H1 (cell line): ENCODE measurements around the gene CCDC102A. TPM values are rescaled to one million over a fixed set of nuclear protein-coding genes. Genes with fewer than 3 reads are reported as not detected.
A peak's percentile ranks its signal among the peaks of the same experiment; 100 is the strongest.

Source experiments
- CTCF ChIA-PET: fragments of 300-600 bp; sonication (Branson Sonifier 250); formaldehyde crosslinking; loops from one replicate; lab custom pipeline; 2021; ENCODE audit not compliant: partially characterized antibody; lab: Charles Lee
- POLR2A ChIA-PET: fragments of 300-600 bp; sonication (Branson Sonifier 250); formaldehyde crosslinking; loops from one replicate; lab custom pipeline; 2021; ENCODE audit warnings: inconsistent platforms; ENCODE audit not compliant: partially characterized antibody; lab: Charles Lee
- DNase-seq, 2 experiments: peaks; one replicate each; pipeline versions ENCODE4 v3.0.0 to v3.0.0-alpha.2; 2010 to 2022; ENCODE audit warnings: low spot score in 2 of 2, low read depth in 1 of 2, mixed read lengths in 1 of 2
- FAIRE-seq: peaks from 2 replicates; lab custom pipeline; 2011; peaks lifted over from hg19 to GRCh38; lab: Jason Lieb, UNC
- H2AFZ ChIP-seq: 2 replicates; pipeline ENCODE4 v1.8.1; 2012; ENCODE audit warnings: low read length, inconsistent platforms
- H2AK5ac ChIP-seq: 2 replicates; pipeline ENCODE4 v1.6.1; 2013; ENCODE audit warnings: low read depth, low read length
- H2BK120ac ChIP-seq: replicated peaks from 2 replicates; pipeline ENCODE3; 2013; ENCODE audit warnings: low read depth, low read length, inconsistent platforms
- H2BK12ac ChIP-seq: 2 replicates; pipeline ENCODE4 v1.6.1; 2013; ENCODE audit warnings: low read depth, low read length
- H2BK15ac ChIP-seq: 2 replicates; pipeline ENCODE4 v1.6.1; 2013; ENCODE audit warnings: low read length
- H2BK20ac ChIP-seq: 2 replicates; pipeline ENCODE4 v1.6.1; 2013; ENCODE audit warnings: low read length
- H2BK5ac ChIP-seq: 2 replicates; pipeline ENCODE4 v1.6.1; 2013; ENCODE audit warnings: low read depth, low read length
- H3K14ac ChIP-seq: 2 replicates; pipeline ENCODE4 v1.6.1; 2013; ENCODE audit warnings: inconsistent platforms; ENCODE audit not compliant: insufficient read length
- H3K18ac ChIP-seq: 2 replicates; pipeline ENCODE4 v1.6.1; 2013; ENCODE audit warnings: low read length; ENCODE audit errors: extremely low read depth
- H3K23ac ChIP-seq: 2 replicates; pipeline ENCODE4 v1.6.1; 2013; ENCODE audit warnings: inconsistent platforms; ENCODE audit not compliant: insufficient read length
- H3K23me2 ChIP-seq: 2 replicates; pipeline ENCODE4 v1.6.1; 2013; ENCODE audit warnings: low read depth, low read length
- H3K27ac ChIP-seq: 2 replicates; pipeline ENCODE4 v1.6.1; 2011; ENCODE audit warnings: low read depth, low read length, inconsistent platforms
- H3K27me3 ChIP-seq, 4 experiments: replicated peaks in 1 of 4; 1 replicate in 1 of 4; 2 replicates in 3 of 4; pipeline versions ENCODE4 v1.6.1 to v1.8.1; 2011 to 2013; ENCODE audit warnings: low read length in 3 of 4, mild to moderate bottlenecking in 3 of 4, inconsistent platforms in 2 of 4, mixed read lengths in 2 of 4, moderate library complexity in 1 of 4; ENCODE audit not compliant: control insufficient read depth in 3 of 4, insufficient read depth in 3 of 4; ENCODE audit errors: extremely low read depth in 1 of 4
- H3K36me3 ChIP-seq, 4 experiments: 2 replicates each; pipeline versions ENCODE4 v1.6.1 to v1.8.1; 2011 to 2013; ENCODE audit warnings: mild to moderate bottlenecking in 4 of 4, low read length in 3 of 4, moderate library complexity in 2 of 4, control low read depth in 1 of 4, inconsistent platforms in 1 of 4; ENCODE audit not compliant: insufficient read depth in 4 of 4, control insufficient read depth in 2 of 4
- H3K4ac ChIP-seq: replicated peaks from 2 replicates; pipeline ENCODE3; 2013; ENCODE audit warnings: low read length, low read depth, mixed read lengths, inconsistent platforms; ENCODE audit not compliant: insufficient read length
- H3K4me1 ChIP-seq, 4 experiments: replicated peaks in 1 of 4; 1 replicate in 1 of 4; 2 replicates in 3 of 4; pipeline versions ENCODE4 v1.6.1 to v1.8.1; 2011 to 2013; ENCODE audit warnings: low read length in 3 of 4, inconsistent platforms in 2 of 4, mixed read lengths in 1 of 4; ENCODE audit not compliant: insufficient read depth in 4 of 4, control insufficient read depth in 3 of 4
- H3K4me2 ChIP-seq, 2 experiments: 2 replicates each; pipeline versions ENCODE4 v1.6.1 to v1.8.1; 2011 to 2013; ENCODE audit warnings: low read depth in 2 of 2, low read length in 2 of 2, control low read depth in 1 of 2, inconsistent platforms in 1 of 2, mild to moderate bottlenecking in 1 of 2; ENCODE audit not compliant: insufficient read depth in 1 of 2
- H3K4me3 ChIP-seq, 4 experiments: fragments of 200-600, 300-600 bp in 1 of 4; sonication (generic), shearing (Covaris generic), sonication (Bioruptor Twin) in 1 of 4; 2 replicates each; pipeline versions ENCODE4 v1.5.1 to v1.8.1; 2011 to 2016; ENCODE audit warnings: low read length in 4 of 4, low read depth in 3 of 4, control low read depth in 2 of 4, inconsistent platforms in 2 of 4, mild to moderate bottlenecking in 2 of 4, mixed read lengths in 1 of 4, moderate library complexity in 1 of 4; ENCODE audit not compliant: insufficient read depth in 2 of 4; ENCODE audit errors: extremely low read depth in 1 of 4
- H3K56ac ChIP-seq: replicated peaks from 2 replicates; pipeline ENCODE3; 2013; ENCODE audit warnings: low read depth, mild to moderate bottlenecking, mixed read lengths, low read length, inconsistent platforms; ENCODE audit not compliant: insufficient read length
- H3K79me1 ChIP-seq: 2 replicates; pipeline ENCODE4 v1.6.1; 2013; ENCODE audit warnings: low read depth, low read length, control low read depth
- H3K79me2 ChIP-seq, 2 experiments: 2 replicates each; pipeline versions ENCODE4 v1.6.1 to v1.8.1; 2012 to 2013; ENCODE audit warnings: low read length in 2 of 2, mild to moderate bottlenecking in 2 of 2, inconsistent platforms in 1 of 2; ENCODE audit not compliant: insufficient read depth in 2 of 2, control insufficient read depth in 1 of 2
- H3K9ac ChIP-seq, 4 experiments: replicated peaks in 1 of 4; 1 replicate in 1 of 4; 2 replicates in 3 of 4; pipeline versions ENCODE4 v1.6.1 to v1.8.1; 2011 to 2013; ENCODE audit warnings: low read depth in 3 of 4, low read length in 3 of 4, control low read depth in 2 of 4, mild to moderate bottlenecking in 2 of 4, moderate library complexity in 2 of 4, inconsistent platforms in 1 of 4; ENCODE audit errors: extremely low read depth in 1 of 4
- H3K9me3 ChIP-seq, 2 experiments: 2 replicates each; pipeline versions ENCODE4 v1.6.1 to v1.8.1; 2012 to 2013; ENCODE audit warnings: mild to moderate bottlenecking in 2 of 2, moderate library complexity in 2 of 2, control low read depth in 1 of 2, inconsistent platforms in 1 of 2, low read depth in 1 of 2, low read length in 1 of 2, mixed read lengths in 1 of 2; ENCODE audit not compliant: insufficient read depth in 2 of 2
- H4K20me1 ChIP-seq, 2 experiments: replicated peaks in 1 of 2; 2 replicates each; pipeline versions ENCODE3 to v1.8.1; 2011 to 2013; ENCODE audit warnings: inconsistent platforms in 2 of 2, low read length in 2 of 2, mild to moderate bottlenecking in 1 of 2; ENCODE audit not compliant: insufficient read depth in 2 of 2, control insufficient read depth in 1 of 2
- H4K5ac ChIP-seq: 2 replicates; pipeline ENCODE4 v1.6.1; 2013; ENCODE audit warnings: low read length, low read depth, mixed read lengths, inconsistent platforms; ENCODE audit not compliant: insufficient read length
- H4K8ac ChIP-seq: 2 replicates; pipeline ENCODE4 v1.8.0; 2013; ENCODE audit warnings: mild to moderate bottlenecking, moderate library complexity, low read length, inconsistent platforms; ENCODE audit not compliant: insufficient read depth; ENCODE audit errors: extremely low read depth
- H4K91ac ChIP-seq: replicated peaks from 2 replicates; pipeline ENCODE3; 2013; ENCODE audit warnings: low read length, mixed read lengths, inconsistent platforms; ENCODE audit not compliant: insufficient read length
- ATF3 ChIP-seq: IDR thresholded peaks from 2 replicates; pipeline ENCODE4 v1.6.1; 2011; ENCODE audit warnings: low read depth, mild to moderate bottlenecking, low read length; ENCODE audit not compliant: insufficient read depth
- CTBP2 ChIP-seq: IDR thresholded peaks from 2 replicates; pipeline ENCODE4 v1.7.0; 2011; ENCODE audit warnings: borderline replicate concordance, mild to moderate bottlenecking, moderate library complexity, mixed read lengths, low read length; ENCODE audit not compliant: insufficient read depth, insufficient read length
- CTCF ChIP-seq, 3 experiments: IDR thresholded peaks; 1 replicate in 2 of 3; 2 replicates in 1 of 3; pipeline versions ENCODE4 v1.5.1 to v1.6.1; 2011; ENCODE audit warnings: low read length in 3 of 3, mild to moderate bottlenecking in 3 of 3, inconsistent platforms in 2 of 3, low read depth in 1 of 3, moderate library complexity in 1 of 3; ENCODE audit not compliant: insufficient read depth in 1 of 3; ENCODE audit errors: control extremely low read depth in 1 of 3
- GABPA ChIP-seq: IDR thresholded peaks from 2 replicates; pipeline ENCODE4 v1.6.1; 2011; ENCODE audit warnings: mild to moderate bottlenecking, low read length, moderate library complexity, borderline replicate concordance; ENCODE audit not compliant: insufficient read depth
- HDAC6 ChIP-seq: IDR thresholded peaks from one replicate; pipeline ENCODE4 v1.7.1; 2012; ENCODE audit warnings: low read depth, mild to moderate bottlenecking, inconsistent platforms, low read length, moderate library complexity
- SIRT6 ChIP-seq: IDR thresholded peaks from one replicate; pipeline ENCODE4 v1.7.1; 2012; ENCODE audit warnings: low read length, inconsistent platforms
- SP4 ChIP-seq: IDR thresholded peaks from 2 replicates; pipeline ENCODE4 v1.6.1; 2012; ENCODE audit warnings: low read length, inconsistent platforms
- TAF1 ChIP-seq: IDR thresholded peaks from 2 replicates; pipeline ENCODE4 v1.6.1; 2011; ENCODE audit warnings: mild to moderate bottlenecking, low read depth, low read length
- WGBS, 2 experiments: shearing (Covaris generic) in 1 of 2; methylation state at CpG; one replicate each; pipeline versions ENCODE4 v1.1.6 to v1.1.7; 2013 to 2015; ENCODE audit warnings: low lambda C conversion rate in 2 of 2, mixed read lengths in 2 of 2, inconsistent platforms in 1 of 2, low coverage in 1 of 2, missing lambda C conversion rate in 1 of 2; ENCODE audit not compliant: insufficient replicate concordance in 2 of 2, insufficient coverage in 1 of 2, insufficient read length in 1 of 2; ENCODE audit errors: extremely low coverage in 1 of 2, missing lambda C conversion rate in 1 of 2; 5-methylcytosine and 5-hydroxymethylcytosine counted together
- polyA plus RNA-seq, 7 experiments: library from polyadenylated mRNA; depleted of rRNA in 3 of 7; stranded (reverse) in 5 of 7; unstranded in 2 of 7; fragments of >200 nt in 5 of 7; fragments of 200-250 nt in 2 of 7; gene quantifications; 1 replicate in 5 of 7; 2 replicates in 1 of 7; 4 replicates in 1 of 7; pipeline versions ENCODE4 v1.2.1 to v1.2.3, GENCODE V29; 2011 to 2013; ENCODE audit warnings: missing spikeins in 2 of 7, mixed read lengths in 2 of 7
- total RNA-seq: library from RNA; stranded (reverse); fragmentation: NEBNext Ultra II Directional; extraction: Animal tissue kit (Norgen Biotek cat#: 25700); gene quantifications from 2 replicates; pipeline ENCODE4 v1.2.1, GENCODE V29; 2021

The CCDC102A gene
- total and polyA plus RNA-seq, 2 of the 8 experiments (the other 6 are each of a cell fraction or from before 2014, with no cell fraction given), result 4.0 to 7.5 TPM

GRCh38 chr16:57531635-57532265 lies 4.6 kb downstream of the CCDC102A start:
- Histone ChIP-seq H4K20me1 (peaks cover 6 to 25% of the 10 kb centered on the region in 2 experiments), H3K4ac (no peak overlapping the region), H3K14ac (no peak overlapping the region), H2BK12ac (peak overlapping the region; percentile 68; the same call in 1 of the 2 replicates), H4K8ac (0 out of 2 replicates have a peak overlapping the region, but pooled peaks have one; percentile 12), H3K79me1 (peaks cover 10% of the 10 kb centered on the region), H3K9ac (no peak overlapping the region), H3K27ac (no peak overlapping the region), H3K18ac (no peak overlapping the region), H3K23ac (no peak overlapping the region), H2BK120ac (no peak overlapping the region), H3K4me2 (peak overlapping the region in 1 of 2 experiments; percentile 50; a peak in 1 of 4 replicates), H2AFZ (no peak overlapping the region), H3K56ac (no peak overlapping the region), H4K91ac (no peak overlapping the region), H3K79me2 (peaks cover 0 to 18% of the 10 kb centered on the region in 2 experiments; a peak in 1 of 4 replicates), H3K9me3 (no peaks in the 10 kb centered on the region), H3K4me1 (peaks cover 4 to 46% (median 30%) of the 10 kb centered on the region in 4 experiments), H3K23me2 (peaks cover 10% of the 10 kb centered on the region; the same call in 1 of the 2 replicates), H2BK15ac (0 out of 2 replicates have a peak overlapping the region, but pooled peaks have one; percentile 46), H2BK20ac (0 out of 2 replicates have a peak overlapping the region, but pooled peaks have one; percentile 67), H3K27me3 (peaks cover 0 to 13% (median 4%) of the 10 kb centered on the region in 4 experiments; a peak in 4 of 7 replicates), H3K36me3 (no peaks in the 10 kb centered on the region; a peak in 1 of 8 replicates), H3K4me3 (no peak overlapping the region), H4K5ac (no peak overlapping the region), H2BK5ac (no peak overlapping the region), H2AK5ac (peak overlapping the region; percentile 39; the same call in 1 of the 2 replicates)
- peak in 1 of 2 experiments; percentile 29 for DNase-seq
- 88% methylated on average over 8 of the region's 8 CpGs; no CpG with 5 or more reads in 1 of the 2 experiments for WGBS, 2 experiments
- FAIRE-seq, result no peak
- ChIA-PET POLR2A (interaction anchor here (1.3 to 9.1 kb wide), 3 partner anchors 55 to 115 kb away, joined by 3 to 67 read pairs (median 4); partner anchors contain the start of gene POLR2C), CTCF (interaction anchor here (1.1 to 1.8 kb wide), 6 partner anchors 10 to 58 kb away, joined by 3 to 7 read pairs (median 4); no protein-coding TSS in a partner anchor)
- TF ChIP-seq TAF1 (no peak), CTCF (IDR thresholded peaks at IDR 0.05; ENCODE audit: control extremely low read depth in 1 of 3, insufficient read depth in 1 of 3, low read depth in 1 of 3, low read length in 3 of 3) (no peak), HDAC6 (no peak), SP4 (no peak), SIRT6 (no peak), CTBP2 (no peak), GABPA (no peak), ATF3 (no peak)
